Measurements from ENCODE around the gene COQ10A.

COQ10A gene

DNA sequence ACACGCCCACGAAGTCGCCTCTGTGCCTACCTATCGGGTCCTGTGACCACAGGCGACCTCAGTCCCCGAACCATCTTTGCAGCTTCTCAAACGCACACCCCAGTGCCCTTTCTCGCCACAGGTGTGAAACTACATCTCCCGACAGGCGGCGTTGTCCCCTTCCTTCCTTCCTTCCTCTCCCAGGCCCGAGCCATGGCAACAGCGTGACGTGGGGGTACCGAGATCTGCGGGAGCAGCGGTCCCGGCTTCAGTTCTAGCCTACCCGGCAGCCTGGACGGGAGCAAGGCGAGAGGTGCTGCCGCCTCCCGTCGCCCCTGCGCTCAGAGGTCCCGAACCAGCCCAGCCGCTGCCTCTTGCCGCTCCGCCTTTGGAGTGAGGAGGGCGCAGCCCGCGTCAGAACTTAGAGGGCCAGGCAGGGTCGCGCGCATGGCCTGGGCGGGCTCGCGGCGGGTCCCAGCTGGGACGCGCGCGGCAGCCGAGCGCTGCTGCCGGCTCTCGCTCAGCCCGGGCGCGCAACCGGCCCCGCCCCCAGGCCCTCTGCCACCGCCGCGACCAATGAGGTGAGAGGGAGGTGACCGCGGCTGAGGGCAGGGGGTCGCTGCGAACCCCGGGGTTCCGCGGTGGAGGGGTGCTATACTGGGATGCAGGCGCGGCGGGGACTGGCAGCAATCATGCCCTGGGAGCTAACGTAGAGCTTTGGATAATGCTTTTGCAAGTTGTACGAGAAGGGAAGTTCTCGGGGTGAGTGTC, at the start of gene COQ10A:
TSS of gene COQ10A (plus strand) at position 250 of the 750 bp plus-strand sequence. CDS start at position 427, 177 bp downstream.
- peak; percentile 87 to 91 for DNase-seq

DNA sequence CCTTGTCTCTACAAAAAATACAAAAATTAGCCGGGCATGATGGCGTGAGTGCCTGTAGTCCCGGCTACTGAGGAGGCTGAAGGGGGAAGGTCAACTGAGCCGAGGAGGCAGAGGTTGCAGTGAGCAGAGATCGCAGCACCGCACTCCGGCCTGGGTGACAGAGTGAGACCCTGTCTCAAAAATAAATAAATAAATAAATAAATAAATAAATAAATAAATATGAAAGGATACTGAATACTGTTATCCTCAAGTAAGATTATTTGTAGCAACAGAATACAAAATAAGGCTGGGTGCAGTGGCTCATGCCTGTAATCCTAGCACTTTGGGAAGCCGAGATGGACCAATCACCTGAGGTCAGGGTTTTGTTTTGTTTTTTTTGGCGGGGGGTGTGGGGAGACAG, 46.9 kb upstream of the COQ10A start:
- no peak for DNase-seq

DNA sequence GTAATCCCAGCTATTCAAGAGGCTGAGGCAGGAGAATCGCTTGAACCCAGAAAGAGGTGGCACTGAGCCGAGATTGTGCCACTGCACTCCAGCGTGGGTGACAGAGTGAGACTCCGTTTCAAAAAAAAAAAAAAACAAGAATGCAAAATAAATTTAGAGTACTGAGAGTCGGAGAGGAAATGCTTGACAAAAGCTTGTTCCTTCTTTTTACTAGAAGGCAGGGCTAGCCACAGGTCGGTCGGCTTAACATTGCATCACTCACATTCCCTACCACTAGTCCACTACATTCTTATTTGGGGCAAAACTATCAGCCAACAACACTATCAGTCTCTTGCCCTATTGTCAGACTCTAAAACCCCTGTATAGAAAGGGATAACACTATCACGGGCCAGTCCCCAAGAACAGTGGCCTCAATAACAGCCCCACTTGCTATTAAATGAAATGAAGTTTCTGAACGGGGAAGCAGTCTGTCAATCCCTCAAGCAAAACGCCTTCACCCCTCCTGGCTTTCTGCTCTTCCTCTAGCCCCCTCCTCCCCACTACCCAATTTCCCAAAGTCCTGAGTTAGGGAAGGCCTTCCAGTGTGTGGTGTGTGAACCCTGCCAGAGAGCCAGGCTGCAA, 46.0 kb upstream of the COQ10A start:
- peak; percentile 73 to 80 for DNase-seq

DNA sequence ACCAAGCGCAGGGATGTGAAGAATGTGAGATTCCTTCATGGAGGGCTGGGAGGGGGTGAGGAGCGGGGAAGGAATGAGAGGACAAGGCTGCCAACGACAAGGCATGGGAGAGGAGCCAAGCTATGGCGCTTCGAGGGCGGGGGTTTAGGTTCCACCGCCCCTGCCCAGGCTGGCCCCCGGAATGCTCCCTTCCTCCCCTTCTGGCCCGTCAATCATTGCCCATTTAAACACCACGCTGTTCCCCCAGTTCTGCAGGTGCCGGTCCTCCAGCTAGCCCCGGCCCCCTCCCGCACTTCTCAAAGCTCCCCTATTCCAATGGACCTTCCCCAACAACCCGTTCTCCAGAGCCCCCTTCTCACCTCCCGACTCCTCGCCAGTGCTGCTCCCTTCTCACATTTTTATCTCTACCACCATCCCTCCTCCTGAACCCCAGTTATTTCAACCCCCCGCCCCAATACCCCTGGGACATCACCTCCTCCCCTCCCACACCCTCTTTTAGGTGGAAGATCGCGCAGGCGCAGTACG, 45.4 kb upstream of the COQ10A start:
- DNase-seq, result no peak

DNA sequence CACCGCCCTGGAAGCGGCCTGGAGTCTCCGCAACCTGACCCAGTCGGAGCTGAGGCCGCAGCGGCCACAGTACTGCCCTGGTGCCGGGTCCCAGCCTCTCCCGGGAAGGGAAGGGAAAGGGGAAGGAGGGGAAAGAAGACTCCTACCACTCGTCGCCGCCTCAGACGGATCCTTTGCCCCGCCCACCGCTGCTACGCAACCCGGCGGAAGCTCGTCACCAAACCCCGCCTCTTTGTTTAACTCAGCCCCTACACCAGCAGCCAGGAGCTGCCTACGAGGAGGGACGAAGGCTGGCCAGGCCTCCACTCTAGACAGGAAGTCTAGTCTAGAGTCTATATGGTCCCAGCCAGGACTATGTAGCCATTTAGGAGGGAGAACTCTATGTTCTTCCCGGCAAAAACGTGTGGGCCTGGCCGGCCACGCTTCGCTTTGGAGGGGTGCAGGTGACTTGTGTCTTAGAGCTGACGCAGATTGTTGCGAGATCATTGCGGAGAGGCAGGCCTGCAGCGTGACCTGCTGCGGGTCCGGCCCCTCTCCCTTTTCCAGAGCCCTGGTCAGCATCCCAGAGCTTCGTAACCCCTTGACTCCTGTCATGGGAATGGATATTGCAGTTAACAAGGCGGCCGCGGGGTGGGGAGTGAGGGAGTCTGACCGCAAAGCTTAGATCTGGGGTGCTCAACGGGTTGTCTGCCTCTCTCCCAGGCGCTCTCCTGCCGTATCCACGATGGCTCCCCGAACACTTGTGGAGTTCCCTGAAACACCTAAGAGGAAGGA, 44.8 kb upstream of the COQ10A start, which contains the start of gene RNF41:
TSS of gene RNF41 (minus strand) at position 166 of the 774 bp plus-strand sequence. CDS start 7,875 bp downstream, outside the sequence.
- DNase-seq, result peak; percentile 97

DNA sequence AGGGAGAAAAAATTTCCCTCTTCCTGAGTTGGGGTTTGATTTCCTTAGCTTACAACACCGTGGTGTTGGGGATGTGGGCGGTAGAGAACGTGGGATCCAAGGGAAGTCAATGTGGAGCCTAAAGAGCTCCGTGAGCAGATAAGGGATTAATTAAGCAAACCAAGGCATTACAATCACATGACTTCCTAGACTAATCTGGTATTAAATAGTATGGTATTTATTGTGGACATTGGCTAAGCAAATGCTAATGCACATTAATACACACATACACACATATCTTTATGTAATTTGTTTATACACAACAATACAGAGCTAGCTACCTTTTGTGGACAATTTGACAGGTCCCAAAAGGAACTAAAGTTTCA, 44.2 kb upstream of the COQ10A start:
- peak in 1 of 2 experiments; percentile 39 for DNase-seq

DNA sequence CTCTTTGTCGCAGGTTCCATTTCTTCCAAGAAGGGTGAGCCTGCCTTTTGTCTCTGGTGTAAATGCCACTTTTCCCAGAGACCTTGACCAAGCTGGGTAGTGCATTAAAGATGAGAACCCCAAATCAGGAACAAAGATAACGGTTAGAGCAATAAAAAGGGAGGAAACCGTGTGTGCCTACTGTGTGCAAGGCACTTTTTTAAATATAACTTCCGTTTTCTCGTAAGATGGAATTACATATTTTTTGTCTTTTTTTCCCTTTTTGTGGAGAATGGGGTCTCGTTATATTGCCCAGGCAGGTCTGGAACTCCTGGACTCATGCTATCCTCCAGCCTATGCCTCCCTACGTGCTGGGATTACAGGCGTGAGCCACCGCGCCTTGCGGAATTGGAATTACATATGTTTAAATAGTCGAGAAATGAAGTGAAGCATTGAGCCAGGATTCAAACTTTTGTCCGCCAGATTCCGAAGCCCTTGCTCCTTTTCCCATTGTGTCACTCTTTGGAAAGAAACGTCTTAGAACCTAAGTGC, 43.1 kb upstream of the COQ10A start:
- DNase-seq, result peak in 1 of 2 experiments; percentile 41

DNA sequence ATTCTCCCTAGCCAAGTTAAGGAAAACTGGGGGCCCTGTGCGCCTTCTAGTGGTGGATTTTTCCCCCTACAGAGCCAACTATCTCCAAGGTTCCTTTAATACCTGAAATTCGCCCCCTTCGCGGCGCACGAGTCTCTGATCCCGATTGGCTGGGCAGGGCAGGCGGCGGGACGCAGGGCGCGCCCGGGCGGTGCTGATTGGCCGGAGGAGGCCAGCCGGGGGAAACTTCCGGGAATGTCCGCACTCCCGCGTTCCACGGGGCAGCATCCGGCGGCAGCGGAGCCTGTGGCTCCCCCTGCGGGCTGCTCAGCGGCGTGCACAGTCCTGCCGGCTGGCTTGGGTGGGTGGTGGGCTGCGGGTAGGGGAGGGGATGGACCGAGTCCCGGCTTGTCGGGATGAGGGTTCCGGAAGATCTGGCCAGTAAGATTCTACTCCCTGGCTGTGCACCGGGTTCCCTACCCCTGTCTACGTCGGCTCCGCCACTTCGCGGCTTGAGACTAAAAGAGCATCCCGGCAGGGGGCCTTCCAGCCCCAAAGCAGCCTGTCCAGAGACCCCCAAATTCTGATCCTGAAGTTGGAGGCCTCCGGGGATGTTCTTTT, 42.5 kb upstream of the COQ10A start, which contains the start of gene NABP2:
TSS of gene NABP2 (plus strand) at position 241 of the 600 bp plus-strand sequence. CDS start 515 bp downstream, outside the sequence.
- peak; percentile 96 to 97 for DNase-seq

DNA sequence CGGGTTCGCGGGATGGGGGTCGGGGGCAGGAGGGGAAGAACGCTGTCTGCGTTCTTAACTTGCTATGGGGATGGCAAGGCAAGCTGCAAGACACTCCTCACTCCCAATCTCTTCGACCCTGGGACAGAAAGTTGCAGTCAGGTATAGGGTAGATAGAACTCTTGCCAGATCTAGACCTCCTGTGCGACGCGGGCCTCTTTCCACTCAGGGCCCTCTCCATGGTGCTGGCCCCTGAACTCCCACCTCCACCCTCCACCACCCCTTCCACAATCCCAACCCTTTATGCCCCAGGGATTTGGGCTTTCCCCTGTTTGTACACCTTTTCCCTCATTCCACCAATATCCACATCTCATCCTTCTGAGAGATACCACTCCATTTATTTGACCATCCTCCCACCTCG, 41.8 kb upstream of the COQ10A start:
- no peak for DNase-seq

DNA sequence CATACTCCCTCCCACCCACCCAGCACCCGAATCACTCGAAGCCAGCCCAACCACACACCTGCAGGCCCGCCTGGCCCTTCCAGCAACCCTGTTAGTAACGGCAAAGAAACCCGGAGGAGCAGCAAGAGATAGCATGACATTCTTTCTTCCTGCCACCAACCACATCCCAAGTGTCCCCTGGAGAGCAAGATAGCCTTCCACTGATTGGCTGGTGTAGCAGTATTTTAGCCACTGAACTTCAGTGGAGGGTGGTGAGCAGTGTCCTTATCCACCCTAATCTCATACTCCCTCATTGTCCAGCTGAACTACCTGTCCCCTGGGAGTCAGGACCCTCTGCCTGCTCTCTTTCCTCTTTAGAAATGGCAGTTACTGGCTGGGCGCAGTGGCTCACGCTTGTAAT, 37.7 kb upstream of the COQ10A start:
- DNase-seq, result no peak

DNA sequence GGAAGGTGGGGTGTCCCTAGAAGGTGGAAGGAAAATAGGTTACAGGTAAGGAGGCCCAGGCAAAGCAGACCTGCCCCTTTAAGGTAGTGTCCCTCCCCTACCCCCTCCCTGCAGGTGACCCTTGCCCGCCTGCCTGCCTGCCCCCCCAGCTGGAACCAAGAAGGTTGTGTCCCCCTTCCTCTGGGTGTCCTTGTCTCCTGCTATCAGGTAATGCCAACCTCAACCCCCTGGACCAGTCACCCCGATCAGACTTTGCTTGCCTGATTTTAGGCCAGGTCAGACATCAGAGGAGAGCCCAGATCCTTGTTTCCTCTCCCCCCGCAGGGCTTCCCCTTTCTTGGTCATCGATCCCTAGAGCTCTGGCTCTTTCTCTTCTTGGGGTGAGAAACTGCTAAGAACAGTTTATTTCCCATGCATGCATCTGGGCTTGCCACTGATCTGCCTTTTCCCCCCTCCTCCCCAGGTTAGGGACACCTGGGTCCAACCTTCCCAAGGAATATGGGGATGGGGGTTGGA, 36.8 kb upstream of the COQ10A start, which contains the start of gene SLC39A5:
TSS of gene SLC39A5 (plus strand) at position 136 of the 516 bp plus-strand sequence. CDS start 1,224 bp downstream, outside the sequence.
- peak in 1 of 2 experiments; percentile 14 for DNase-seq

DNA sequence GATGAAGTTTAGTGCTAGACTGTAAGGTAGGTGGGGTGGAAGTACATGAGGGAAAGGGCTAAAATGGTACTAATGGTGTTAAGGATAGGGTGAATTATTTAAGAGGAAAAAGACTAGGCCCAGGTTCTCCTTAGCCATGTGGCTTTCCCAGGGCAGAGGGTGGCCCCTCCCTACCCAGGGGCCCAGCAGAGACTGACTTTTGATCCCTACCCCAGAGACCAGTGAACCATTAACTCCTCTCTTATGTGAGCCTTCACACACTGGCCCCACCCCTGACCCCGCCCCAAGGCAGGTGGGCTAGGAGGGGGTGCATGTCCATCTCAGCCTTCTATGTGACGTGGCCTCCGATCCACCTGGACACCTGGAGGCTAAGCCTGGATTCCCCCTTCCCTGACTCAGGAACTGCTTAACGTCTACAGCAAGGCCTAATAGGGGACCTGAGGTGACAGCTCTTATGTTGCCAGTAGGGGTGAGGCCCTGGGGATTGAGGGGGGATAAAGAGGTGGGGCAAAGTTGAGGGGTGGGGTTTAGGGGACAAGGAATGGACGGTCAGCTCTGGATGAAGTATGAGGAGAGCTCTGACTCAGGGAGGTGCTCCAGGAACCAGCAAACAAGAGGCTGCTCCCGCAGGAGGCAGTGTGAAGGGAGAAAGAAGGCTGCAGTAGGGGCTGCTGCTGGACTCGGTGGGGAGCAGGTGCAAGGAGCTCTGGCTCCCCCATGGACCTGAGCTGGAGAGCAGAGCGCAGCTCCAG, 36.1 kb upstream of the COQ10A start:
- DNase-seq, result no peak

DNA sequence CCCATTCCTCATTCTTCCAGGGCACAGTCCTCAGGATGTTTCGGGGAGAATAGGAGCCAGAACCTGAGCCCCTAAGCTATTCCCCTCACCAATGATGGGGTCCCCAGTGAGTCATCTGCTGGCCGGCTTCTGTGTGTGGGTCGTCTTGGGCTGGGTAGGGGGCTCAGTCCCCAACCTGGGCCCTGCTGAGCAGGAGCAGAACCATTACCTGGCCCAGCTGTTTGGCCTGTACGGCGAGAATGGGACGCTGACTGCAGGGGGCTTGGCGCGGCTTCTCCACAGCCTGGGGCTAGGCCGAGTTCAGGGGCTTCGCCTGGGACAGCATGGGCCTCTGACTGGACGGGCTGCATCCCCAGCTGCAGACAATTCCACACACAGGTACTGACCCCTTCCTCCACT, 35.6 kb upstream of the COQ10A start:
- no peak for DNase-seq

DNA sequence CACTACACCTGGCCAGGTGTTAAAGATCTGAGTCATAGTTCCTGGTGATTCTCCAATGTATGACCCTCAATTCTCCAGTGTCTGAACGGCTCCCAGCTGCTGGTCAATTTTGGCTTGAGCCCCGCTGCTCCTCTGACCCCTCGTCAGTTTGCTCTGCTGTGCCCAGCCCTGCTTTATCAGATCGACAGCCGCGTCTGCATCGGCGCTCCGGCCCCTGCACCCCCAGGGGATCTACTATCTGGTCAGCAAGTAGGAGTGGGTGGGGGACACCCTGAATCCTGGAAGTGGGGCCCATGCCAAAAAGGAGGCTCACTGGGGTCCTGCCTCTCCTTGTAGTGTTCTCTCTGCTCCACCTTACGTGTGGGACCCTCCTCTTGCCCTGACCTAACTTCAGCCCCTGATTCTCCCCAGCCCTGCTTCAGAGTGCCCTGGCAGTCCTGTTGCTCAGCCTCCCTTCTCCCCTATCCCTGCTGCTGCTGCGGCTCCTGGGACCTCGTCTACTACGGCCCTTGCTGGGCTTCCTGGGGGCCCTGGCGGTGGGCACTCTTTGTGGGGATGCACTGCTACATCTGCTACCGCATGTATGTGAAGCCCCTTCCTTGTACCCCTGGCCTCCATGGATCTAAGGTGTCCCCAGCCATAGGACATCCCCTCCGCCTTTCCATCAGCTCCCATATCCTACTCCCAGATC, 31.9 kb upstream of the COQ10A start:
- DNase-seq, result no peak

DNA sequence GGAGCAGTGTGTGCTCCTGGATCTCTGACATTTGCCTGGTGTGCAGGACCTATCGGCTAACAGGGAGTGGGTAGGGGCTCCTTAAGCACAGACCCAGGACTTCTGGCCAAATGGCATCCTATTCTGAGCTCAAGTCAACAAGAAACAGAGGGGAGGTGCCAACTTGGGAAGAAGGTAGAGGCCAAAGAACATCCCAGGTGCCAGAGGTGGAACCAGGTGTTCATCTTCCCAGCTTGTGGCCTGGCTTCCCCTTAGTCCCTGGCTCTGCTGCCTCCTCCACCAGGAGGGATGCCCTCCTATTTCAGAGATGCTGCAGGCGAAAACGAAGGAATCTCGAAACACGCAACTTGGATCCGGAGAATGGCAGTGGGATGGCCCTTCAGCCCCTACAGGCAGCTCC, 30.7 kb upstream of the COQ10A start:
- no peak for DNase-seq

DNA sequence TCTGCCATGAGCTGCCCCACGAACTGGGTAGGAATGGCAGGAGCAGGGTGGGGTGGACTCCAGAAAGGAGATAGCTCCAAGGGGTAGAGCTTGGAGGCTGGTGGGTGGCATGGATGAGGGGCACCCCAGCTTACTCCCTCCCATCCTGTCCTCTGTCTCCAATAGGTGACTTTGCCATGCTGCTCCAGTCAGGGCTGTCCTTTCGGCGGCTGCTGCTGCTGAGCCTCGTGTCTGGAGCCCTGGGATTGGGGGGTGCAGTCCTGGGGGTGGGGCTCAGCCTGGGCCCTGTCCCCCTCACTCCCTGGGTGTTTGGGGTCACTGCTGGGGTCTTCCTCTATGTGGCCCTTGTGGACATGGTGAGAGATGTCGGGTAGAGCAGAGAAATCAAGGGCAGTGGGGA, 29.8 kb upstream of the COQ10A start:
- no peak for DNase-seq

DNA sequence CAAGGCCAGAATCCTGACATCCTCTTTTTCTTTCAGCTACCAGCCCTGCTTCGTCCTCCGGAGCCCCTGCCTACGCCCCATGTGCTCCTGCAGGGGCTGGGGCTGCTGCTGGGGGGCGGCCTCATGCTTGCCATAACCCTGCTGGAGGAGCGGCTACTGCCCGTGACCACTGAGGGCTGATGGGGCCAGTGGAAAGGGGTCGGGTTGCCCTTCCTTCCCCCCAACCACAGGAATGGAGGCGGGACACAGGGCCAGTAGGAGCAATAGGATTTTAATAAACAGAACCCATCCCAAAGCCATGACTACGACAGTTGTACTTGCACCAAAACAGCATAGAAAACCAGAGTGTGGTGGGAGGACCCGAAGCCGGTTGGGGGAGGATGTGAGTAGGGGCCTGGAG, 29.2 kb upstream of the COQ10A start:
- no peak for DNase-seq

DNA sequence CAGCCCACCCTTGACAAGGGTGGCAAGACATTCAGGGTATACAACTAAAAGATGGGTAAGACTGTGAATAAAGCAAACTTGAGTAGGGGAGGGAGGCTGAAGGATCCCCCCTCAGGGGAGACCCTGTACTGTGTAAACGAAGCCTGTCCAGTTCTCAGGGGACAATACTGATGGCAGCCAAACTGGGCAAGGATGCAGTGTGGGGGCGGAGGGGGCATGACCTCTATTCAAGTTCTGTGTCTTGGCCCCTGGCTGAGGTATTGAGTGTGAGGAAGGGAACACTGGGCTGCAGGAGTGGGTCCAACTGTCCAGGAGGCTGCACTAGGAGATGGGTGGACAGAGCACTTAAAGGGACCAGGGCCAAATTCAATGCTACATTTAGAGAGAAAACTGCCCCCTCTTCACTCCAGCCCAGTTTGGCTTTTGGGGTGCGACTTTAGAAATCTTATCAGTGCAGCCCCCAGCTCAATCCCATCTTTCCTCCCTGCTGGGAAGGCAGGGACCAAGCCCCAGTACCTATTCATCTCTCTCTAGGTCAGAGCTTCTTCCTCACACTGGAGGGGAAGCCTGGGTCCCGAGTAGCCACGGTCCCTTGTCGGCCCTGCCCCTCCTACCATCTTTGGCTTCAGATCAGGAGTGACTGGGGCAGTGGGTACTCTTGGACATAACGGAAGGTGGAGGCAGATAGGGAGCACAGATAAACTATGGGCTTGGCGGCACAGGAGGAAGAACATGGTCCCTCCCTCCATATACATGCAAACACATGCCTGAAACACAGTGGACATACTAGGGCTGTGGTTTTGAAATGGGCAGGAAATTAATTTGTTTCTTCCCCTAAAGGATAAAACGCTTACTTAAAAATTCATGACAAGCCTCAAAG, 25.1 kb upstream of the COQ10A start:
- no peak for DNase-seq

DNA sequence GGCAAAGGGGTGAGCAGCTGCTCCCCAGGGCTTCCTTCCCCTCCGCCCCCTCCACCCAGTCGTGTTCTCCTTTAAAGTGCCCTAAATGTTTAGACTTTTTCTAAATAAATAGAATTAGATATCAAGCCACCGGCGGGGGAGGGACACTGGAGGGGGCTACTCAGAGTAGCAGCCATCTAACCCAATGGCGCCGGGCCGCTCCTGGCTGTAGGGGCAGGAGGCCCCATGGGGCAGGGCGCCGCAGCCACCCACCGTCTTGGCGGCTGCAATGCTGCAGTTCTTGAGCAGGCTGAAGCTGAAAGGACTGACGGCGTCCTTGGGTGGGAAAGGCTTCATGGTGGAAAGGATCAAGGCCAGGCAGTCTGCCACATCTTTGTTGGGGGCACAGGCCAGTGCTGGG, 23.8 kb upstream of the COQ10A start:
- DNase-seq, result no peak

DNA sequence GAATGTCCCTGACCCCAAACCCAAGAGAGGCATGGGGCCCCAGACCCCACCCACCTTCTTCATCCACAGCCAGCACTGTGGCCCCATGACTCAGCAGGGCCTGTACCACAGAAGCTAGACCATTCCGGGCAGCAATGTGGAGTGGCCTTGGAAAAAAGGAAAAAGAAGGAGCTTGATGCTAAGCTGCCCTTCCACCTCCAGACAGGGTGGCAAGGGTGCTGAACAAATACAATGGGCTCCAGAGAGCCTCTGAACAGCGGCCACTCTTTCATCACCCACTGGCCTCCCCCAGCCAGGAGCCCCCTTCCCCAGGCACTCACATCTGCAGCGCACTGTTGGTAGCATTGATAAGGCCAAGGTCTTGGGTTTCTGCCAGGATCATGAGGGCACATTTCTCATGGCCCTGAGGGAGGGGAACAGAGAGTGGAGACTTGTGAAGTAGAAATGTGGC, 23.0 kb upstream of the COQ10A start:
- no peak for DNase-seq

Measured in Kasumi-1 (cell line).